A673 (cell line): ENCODE data around the gene C20orf204.

Experiments
- CTCF ChIP-seq: fragments of 300-800, 200-600 bp; sonication (generic); conservative IDR thresholded peaks from 2 replicates; pipeline ENCODE4 v1.5.1; 2017; ENCODE audit warnings: low read depth, mild to moderate bottlenecking, antibody characterized with exemption, low read length, moderate library complexity, mixed read lengths
- EZH2 ChIP-seq: fragments of 200-600 bp; sonication (generic); IDR thresholded peaks from 2 replicates; pipeline ENCODE4 v1.6.1; 2017; ENCODE audit warnings: borderline replicate concordance, low read depth, mild to moderate bottlenecking, mixed read lengths, antibody characterized with exemption, low read length; ENCODE audit not compliant: poor library complexity, severe bottlenecking

- TF ChIP-seq CTCF: no peak
- no peak for TF ChIP-seq EZH2
These were observed 7.8 kb upstream of the C20orf204 start for GRCh38 chr20:64027981-64028685.
